Measurements from ENCODE around the gene KIF2A. TPM values are rescaled to one million over a fixed set of nuclear protein-coding genes. Genes with fewer than 3 reads are reported as not detected.

Gene KIF2A
- total RNA-seq, 1 experiment from 2014 or later = 42.9 TPM

- BruUV-seq (replicated peaks) = no TSS peak
- no peaks in the 10 kb centered on the region for H3K9me3 ChIP-seq (ENCODE audit: control insufficient read depth in 1 of 2, insufficient read depth in 1 of 2, low read depth in 1 of 2, low read length in 2 of 2)
- H2AFZ ChIP-seq (ENCODE audit: low read depth, low read length, poor library complexity, severe bottlenecking) = no peak overlapping the region
- no peaks in the 10 kb centered on the region for H3K9me2 ChIP-seq (ENCODE audit: insufficient read depth)
- intact Hi-C loops (cut with micrococcal nuclease) = no loop called here
- ChIA-PET CTCF (no interaction called here), POLR2A (no interaction called here), RAD21 (ENCODE audit: low non-redundant PET in 1 of 2, low total read pairs in 2 of 2, uncharacterized antibody in 2 of 2, unreplicated experiment in 2 of 2) (no interaction called here)
- no peaks in the 10 kb centered on the region for H4K20me1 ChIP-seq (ENCODE audit: insufficient read depth)
- no peaks in the 10 kb centered on the region for H3K27me3 ChIP-seq (ENCODE audit: insufficient read depth, low read length)
- H3K4me3 ChIP-seq (replicated peaks in 1 of 2; ENCODE audit: low read depth in 1 of 2, low read length in 2 of 2) = no peak overlapping the region
- TF ChIP-seq CEBPB (IDR thresholded peaks at IDR 0.05; ENCODE audit: low read depth) (no peak), JUND (IDR thresholded peaks at IDR 0.05) (no peak), ZFX (IDR thresholded peaks at IDR 0.05) (no peak), SRF (IDR thresholded peaks at IDR 0.05; ENCODE audit: low read depth) (no peak), REST (IDR thresholded peaks at IDR 0.05; ENCODE audit: low read depth) (no peak), TCF7L2 (IDR thresholded peaks at IDR 0.05; ENCODE audit: borderline replicate concordance, extremely low read depth, insufficient read depth, insufficient read length) (no peak), ELF1 (IDR thresholded peaks at IDR 0.05; ENCODE audit: borderline replicate concordance, low read depth) (no peak), SP1 (IDR thresholded peaks at IDR 0.05; ENCODE audit: low read depth) (no peak), FOSL1 (IDR thresholded peaks at IDR 0.05; ENCODE audit: low read depth) (no peak)
- TF ChIP-seq, protein P1, sequence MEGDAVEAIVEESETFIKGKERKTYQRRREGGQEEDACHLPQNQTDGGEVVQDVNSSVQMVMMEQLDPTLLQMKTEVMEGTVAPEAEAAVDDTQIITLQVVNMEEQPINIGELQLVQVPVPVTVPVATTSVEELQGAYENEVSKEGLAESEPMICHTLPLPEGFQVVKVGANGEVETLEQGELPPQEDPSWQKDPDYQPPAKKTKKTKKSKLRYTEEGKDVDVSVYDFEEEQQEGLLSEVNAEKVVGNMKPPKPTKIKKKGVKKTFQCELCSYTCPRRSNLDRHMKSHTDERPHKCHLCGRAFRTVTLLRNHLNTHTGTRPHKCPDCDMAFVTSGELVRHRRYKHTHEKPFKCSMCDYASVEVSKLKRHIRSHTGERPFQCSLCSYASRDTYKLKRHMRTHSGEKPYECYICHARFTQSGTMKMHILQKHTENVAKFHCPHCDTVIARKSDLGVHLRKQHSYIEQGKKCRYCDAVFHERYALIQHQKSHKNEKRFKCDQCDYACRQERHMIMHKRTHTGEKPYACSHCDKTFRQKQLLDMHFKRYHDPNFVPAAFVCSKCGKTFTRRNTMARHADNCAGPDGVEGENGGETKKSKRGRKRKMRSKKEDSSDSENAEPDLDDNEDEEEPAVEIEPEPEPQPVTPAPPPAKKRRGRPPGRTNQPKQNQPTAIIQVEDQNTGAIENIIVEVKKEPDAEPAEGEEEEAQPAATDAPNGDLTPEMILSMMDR (IDR thresholded peaks at IDR 0.05 in 2 of 3, conservative IDR thresholded peaks at IDR 0.05 in 1 of 3; ENCODE audit: borderline replicate concordance in 1 of 3, insufficient read depth in 1 of 3, low read depth in 2 of 3, low read length in 2 of 3) = no peak
- TF ChIP-seq, protein P2, sequence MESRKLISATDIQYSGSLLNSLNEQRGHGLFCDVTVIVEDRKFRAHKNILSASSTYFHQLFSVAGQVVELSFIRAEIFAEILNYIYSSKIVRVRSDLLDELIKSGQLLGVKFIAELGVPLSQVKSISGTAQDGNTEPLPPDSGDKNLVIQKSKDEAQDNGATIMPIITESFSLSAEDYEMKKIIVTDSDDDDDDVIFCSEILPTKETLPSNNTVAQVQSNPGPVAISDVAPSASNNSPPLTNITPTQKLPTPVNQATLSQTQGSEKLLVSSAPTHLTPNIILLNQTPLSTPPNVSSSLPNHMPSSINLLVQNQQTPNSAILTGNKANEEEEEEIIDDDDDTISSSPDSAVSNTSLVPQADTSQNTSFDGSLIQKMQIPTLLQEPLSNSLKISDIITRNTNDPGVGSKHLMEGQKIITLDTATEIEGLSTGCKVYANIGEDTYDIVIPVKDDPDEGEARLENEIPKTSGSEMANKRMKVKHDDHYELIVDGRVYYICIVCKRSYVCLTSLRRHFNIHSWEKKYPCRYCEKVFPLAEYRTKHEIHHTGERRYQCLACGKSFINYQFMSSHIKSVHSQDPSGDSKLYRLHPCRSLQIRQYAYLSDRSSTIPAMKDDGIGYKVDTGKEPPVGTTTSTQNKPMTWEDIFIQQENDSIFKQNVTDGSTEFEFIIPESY (IDR thresholded peaks at IDR 0.05; ENCODE audit: extremely low read depth, insufficient replicate concordance, low read length) = no peak
- TF ChIP-seq, protein P3, sequence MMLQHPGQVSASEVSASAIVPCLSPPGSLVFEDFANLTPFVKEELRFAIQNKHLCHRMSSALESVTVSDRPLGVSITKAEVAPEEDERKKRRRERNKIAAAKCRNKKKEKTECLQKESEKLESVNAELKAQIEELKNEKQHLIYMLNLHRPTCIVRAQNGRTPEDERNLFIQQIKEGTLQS (IDR thresholded peaks at IDR 0.05) = no peak
- H3K4me2 ChIP-seq (ENCODE audit: low read length) = no peak overlapping the region
- H3K9ac ChIP-seq (ENCODE audit: low read length) = no peak overlapping the region
- H3K4me1 ChIP-seq (ENCODE audit: control insufficient read depth in 1 of 2, insufficient read depth in 2 of 2, low read length in 2 of 2) = no peaks in the 10 kb centered on the region
- DNase-seq (ENCODE audit: low read depth, low spot score) (no peak), ATAC-seq (no peak)
- H3K27ac ChIP-seq (ENCODE audit: low read depth, low read length) = no peak overlapping the region
- H3K36me3 ChIP-seq (ENCODE audit: control insufficient read depth in 1 of 2, insufficient read depth in 2 of 2, low read length in 2 of 2) = no peaks in the 10 kb centered on the region
- H3K79me2 ChIP-seq (ENCODE audit: insufficient read depth, low read length) = peaks cover 71% of the 10 kb centered on the region
Observed at GRCh38 chr5:62330302-62330701, 24.3 kb downstream of the KIF2A start.

All from HCT116 (cell line).